HG02885 (cell line): ENCODE results near the gene TBX20.
A peak's percentile ranks its signal among the peaks of the same experiment; 100 is the strongest.
"Not testable (repeated sequence)": the region's sequence is repeated elsewhere in the genome, so short reads cannot be mapped to it uniquely, and the experiment has no call there.

Experiments
- ATAC-seq: cut with Tn5 transposase; IDR thresholded peaks from one replicate; pipeline ENCODE4 v1.9.1; 2021; ENCODE audit warnings: mild to moderate bottlenecking; ENCODE audit not compliant: unreplicated experiment, poor library complexity

TBX20 gene

DNA sequence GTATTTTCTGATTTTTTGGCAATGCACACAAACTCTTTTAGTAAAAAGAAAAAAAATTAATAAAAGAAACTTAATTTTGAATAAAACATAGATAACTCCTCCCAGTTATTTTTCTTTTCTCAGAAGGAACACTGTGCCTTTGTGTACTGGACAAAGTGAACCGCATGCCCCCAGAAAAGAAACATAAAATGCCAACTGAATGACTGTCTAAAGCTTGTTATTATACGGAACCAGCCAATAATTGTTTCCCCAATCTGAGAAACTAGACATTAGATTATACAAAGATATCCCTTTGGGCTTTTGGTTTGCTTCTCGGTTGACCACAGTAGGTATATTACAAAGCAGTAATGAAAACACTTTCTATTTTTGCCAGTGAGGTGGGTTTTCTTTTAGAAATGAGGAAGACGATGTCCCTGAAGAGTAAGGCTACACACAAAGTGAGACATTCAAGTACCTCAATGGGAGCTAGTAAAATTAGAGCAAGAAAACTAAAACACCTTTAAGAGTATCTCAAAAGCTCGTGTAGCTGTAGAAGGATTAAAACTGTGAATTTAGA, 25.3 kb downstream of the TBX20 start:
- ATAC-seq: peak; percentile 73

DNA sequence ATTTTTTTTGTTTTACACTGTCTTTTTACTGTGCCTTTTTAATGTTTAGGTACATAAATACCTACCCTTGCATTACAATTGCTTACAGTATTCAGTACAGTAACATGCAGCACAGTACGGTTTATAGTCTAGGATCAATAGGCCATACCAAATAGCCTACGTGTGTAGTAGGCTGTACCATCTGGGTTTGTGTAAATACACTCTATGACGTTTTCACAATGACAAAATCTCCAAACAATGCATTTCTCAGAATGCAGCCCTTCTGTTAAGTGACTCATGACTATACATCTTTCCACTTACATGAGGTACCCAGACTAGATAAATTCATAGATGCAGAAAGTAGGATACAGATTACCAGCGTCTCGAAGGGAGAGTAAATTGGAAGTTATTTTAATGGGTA, 26.5 kb downstream of the TBX20 start:
- ATAC-seq: not testable (repeated sequence)

DNA sequence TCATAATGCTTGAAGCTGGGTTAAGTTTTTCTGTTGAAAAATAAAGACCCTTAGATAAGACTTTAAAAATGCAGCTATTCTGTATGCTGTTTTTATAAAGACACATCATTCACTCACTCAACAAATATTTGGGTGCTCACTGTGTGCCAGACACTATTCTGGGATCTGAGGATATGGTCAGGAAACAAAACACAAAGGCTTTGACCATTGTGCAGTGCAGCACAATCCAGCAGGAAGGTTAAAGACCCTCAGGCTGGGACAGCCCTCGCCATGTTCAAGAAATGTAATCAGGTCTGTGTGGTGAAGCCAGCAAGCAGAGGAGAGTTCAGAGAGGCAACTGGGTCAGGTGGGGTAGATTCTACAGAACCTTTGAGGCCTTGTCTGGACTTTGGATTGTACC, 31.5 kb downstream of the TBX20 start:
- not testable (repeated sequence) for ATAC-seq

DNA sequence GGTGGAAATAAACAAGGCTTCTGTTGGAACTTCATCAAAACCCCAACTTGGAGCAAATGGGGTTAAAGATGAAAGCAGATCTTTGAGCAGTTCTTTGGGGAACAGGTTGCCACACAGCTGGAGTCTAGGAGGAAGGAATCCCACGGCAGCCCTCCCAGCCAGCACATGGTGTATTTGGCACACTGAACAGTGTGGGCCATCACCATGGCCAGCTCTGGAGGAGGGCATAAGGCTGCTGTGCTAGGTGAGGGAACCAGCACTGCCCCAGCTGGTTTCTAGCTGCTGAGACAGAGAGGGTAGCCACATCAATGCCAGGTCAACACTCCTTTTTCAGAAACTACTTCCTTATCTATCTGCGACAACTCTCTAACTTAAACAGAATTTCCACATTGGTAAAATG, 33.7 kb downstream of the TBX20 start:
- not testable (repeated sequence) for ATAC-seq

DNA sequence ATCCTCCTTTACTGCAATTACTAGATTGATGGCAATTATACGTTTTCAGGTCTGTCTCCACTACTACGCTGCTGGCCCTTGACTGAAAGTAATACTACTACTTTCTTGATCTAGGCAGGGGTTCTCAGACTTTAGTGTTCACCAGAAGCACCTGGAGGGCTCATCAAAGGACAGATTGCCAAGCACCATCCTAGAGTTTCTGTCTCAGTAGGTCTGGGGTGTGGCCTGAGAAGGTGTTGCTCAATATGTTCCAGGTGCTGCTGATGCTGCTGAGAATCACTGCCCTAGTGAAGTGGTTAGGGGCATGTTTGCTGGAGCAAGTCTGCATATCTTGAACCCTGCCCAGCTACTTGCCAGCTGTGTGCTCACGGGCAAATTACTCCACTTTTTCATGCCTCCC, 37.9 kb downstream of the TBX20 start:
- not testable (repeated sequence) for ATAC-seq

DNA sequence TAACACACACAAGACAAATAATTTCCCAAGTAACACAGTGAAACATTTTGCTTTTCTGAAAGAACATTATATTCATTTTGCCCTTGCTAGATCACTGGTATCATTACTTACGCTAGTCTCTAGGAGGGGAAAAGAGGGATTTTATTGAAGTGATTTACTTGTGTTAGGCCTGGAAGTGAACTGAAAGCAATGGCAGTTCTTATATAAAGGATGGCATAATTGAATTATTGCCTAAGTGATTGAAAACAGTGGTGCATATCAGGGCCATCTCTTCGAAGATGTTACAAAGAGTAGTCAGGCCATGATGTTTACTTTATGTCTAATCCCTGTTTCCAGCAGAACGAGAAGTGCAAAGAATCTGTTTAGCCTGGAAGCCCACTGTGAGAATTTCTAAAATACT, 38.8 kb downstream of the TBX20 start:
- not testable (repeated sequence) for ATAC-seq

DNA sequence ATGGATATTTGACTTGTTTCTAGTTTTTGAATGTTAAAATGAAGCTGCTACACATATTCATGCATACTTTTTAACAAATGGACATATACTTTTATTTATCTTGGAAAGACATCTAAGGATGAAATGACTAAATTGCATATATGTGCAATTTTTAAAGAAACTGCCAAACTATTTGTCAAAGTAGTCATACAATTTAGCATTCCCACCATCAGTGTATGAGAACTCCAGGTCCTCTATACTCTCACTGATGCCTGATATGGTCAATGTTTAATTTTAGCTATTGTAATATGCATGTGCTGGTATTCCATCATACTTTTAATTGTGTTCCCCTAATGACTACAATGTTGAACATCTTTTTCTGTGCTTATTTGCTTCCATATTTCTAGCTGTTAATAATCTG, 47.0 kb downstream of the TBX20 start:
- ATAC-seq: not testable (repeated sequence)

DNA sequence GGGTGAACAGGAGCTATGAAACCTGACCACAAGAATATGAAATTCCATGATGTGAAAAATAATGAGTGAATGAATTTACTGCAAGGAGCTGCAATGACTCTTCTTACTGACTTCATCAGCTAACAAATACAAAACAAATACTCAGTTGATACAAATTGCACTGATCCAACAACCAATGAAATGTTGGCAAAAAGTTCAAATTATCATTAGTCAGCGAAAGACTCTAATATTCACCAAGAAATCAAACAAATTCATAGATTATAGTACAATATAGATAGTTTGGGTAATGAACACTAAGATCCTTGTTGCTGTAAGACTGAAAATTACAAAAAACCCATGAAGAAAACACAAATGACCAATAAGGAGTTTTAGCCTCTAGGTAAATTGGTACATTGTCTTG, 49.0 kb downstream of the TBX20 start:
- not testable (repeated sequence) for ATAC-seq

DNA sequence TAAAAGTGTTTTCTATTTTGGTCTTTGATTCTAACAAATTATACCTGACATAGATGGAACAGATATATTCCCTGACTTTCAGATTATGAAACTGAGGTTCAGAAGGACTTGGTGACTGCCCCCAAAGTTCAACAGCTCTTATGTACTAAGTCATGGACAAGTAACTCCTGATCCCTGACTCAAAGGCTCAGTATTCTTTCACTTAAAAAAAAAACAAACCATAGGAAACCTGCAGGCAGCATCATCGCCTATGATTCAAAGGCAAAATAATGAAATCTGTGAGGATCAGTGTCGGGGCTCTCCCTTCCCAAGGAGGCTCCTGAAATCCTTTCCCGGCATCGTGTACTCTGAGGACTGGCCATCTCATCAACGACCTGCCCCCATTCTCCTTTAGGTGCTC, 49.9 kb downstream of the TBX20 start:
- not testable (repeated sequence) for ATAC-seq

DNA sequence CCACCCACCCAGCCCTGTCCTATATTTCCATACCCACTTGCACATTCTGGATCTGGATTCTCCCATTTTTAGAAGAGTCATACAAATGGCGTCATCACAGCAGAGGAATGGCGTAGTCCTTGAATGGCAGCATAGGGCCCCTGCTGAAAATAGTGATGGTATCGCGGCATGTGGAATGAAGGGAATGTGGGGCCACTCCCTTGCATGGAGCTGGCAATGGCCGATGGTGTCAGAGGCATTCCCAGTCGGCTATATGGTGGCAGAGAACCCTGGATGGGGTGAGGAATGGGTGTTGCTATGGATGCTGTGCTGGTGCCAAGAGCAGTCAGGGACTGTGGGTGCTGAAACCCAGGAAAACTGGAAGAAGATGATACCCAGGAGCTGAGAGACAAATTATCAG, 51.5 kb downstream of the TBX20 start:
- ATAC-seq: not testable (repeated sequence)

DNA sequence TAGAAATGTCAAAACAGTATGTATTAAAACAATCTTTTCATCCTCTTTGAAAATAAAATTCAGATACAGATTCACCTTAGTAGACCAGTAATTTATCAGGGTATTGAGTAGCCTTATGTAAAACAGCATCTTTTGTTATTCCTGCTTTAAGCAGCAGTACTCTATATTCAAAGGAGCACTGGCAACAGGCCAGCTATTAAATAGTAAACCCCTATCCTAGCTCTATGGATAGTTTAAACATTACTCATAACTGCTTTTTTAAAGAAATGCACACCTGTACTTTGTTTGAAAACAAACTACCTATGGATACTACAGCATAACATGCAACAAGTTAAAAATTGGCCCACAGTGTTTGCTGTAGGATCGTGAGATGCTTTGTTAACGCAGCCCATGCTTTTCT, 53.7 kb downstream of the TBX20 start:
- ATAC-seq: not testable (repeated sequence)

DNA sequence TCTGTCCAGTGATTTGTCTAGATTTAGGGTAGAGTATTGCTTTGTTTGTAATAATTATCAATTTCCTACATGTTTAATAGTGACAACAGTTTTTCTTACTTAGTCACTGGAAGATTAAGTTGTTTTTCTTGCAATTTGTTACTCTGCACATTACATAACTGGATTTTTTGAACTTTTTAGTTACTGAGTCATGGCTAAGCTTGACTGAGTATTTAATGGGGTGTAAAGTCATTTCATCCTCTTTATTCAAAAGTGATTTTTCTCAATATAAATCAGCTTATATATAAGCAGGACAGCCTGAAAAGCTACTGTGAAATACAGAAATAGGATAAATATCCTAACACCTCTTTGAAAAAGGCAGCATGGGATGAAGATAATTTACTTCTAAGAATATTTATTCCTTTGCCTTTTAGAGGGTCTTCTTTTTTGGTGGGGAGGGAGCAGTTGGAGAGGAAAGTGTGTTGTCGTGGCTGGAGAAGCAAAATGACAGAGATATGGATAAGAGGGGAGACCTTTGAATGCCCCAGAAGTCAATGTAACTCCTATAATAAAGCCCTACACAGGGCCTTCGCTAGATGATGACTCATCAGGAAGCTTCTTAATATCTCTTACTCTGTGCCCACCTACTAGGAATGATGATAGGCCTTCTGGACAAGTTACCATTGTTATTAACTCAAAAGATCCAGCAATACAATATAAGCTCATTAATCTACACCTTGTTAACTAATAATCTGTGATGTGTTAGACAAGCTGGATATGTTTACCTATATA, 55.3 kb downstream of the TBX20 start:
- ATAC-seq: not testable (repeated sequence)

DNA sequence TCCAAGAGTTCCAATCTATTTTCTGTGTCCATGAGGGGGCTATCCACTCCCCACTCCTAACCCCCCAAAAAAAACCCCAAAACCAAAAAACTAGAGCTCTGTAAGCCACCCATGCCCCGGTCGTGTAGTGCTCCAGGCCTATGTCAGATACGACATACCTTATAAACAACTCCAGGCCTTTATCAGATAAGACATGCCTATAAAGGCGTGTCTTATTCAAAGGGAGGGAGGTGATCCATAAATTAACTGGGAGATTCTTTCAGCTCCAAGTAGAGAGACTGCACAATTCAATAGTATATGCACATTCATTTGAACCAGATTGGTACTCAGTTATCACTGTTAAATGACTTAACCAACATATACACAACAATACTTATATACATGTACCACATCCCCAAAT, 62.3 kb downstream of the TBX20 start:
- ATAC-seq: not testable (repeated sequence)

DNA sequence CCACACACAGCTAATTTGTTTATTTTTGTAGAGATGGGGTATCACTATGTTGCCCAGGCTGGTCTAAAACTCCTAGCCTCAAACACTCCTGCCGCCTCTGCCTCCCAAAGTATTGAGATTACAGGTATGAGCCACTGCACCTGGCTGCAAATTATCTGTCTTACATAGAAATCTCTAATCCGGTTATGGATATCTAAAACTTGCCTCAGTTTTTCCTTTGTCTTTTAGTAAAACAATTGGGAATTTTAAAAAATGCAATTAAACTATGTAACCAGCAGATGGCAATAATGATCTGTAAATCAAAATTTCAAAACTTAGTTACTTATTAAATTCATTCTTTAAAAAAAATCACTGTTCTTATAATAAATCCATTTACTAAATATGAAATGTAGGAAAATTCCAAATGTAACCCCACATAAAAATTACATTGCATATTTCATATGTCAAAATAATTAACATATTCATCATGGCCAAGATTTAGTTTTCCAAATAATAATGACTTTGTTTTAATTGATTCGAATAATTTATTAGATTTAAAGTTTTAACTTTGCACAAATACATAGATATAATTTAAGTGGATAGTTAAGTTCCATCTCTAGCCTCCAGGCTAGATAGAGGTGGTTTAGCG, 63.6 kb downstream of the TBX20 start:
- ATAC-seq: not testable (repeated sequence)

DNA sequence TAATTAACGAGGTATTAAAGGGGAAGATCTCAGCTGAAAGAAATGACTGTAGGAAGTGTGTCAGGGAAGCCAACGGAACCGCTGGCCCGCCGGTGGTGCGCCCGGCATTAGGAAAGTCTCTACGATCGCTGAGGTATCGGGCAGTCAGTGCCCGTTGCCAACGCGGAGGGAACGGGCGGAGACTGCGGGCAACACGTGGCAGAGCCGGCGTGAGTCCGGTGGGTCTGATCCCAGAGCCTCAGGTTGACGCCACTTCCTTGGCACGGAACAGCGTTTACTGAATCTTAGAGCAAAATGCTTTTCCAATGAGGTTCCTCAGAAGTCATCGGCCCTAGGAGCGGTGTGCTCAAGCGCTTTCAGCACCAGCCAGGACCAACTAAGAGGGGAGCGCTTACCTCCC, 67.1 kb downstream of the TBX20 start:
- not testable (repeated sequence) for ATAC-seq

DNA sequence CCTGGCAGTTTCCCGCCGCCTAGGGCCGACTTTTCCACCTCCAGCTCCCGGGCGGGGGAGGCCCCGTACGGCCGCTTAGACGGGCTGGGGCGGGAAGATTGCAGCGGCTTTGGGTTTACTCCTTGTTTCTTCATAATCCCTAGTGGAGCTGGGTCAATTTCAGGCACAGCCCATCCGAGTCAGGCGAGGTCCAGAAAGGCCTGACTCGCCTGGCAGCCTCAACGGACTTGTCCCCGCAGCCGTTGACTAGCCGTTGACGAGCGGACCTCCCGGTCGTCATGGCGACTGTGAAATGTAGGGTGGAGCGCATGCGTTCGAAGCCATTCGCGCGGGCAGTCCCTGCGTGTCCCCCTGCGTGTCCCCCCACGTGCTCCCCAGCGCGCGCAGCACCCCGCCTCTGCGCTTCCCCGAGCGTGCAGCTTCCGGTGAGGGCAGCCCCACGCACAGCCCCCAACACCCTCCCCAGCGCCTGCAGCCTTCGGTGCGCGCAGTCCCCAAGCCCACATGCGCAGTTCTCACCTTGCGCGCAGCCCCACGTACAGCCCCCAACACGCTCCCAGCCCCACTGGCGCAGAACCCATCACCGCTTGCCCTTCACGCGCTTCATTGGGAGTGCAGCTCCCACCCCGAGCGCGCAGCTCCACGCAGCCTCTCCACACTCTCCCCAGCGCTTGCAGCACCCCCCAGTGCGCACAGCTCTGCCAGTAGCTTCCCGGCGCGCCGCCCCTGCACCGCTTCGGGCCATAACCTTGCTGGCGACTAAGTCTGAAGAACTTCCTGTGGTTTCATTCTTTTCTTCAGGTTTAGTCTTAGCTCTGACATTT, 67.8 kb downstream of the TBX20 start:
- no peak for ATAC-seq

DNA sequence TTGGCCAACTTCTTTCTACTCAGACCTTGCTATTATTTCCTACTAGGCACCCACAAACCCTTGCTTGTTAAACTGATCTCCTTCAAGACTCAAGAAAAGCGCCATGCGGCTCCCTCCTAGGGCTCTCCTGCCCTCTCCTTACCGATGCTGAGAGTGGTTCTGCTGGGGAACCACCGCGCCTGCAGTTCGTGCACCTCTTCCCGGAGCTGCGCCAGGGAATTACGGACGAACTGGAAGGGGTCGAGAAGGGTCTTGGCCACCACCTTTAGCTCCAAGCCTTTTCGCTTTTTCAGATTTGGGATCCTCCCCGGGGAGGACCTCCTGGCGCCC, 68.4 kb downstream of the TBX20 start:
- not testable (repeated sequence) for ATAC-seq

DNA sequence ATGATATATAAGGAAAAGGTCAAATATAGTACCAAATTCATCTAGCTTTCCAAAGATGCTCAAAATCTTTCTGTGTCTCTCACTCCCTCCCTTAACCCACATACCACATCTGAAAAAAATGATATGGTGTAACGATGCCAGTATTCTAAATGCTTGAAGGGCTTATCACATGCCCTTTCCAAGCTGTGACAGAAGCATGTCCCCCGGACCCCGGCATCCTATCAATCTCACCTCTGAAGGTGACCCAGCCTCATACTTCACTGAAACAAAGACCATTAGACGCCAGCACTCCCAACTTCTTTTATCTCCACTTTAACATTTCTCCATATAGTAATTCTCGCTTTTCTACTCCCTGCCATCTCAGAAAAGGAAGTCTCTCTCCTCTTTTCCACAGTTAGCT, 68.9 kb downstream of the TBX20 start:
- ATAC-seq: not testable (repeated sequence)

DNA sequence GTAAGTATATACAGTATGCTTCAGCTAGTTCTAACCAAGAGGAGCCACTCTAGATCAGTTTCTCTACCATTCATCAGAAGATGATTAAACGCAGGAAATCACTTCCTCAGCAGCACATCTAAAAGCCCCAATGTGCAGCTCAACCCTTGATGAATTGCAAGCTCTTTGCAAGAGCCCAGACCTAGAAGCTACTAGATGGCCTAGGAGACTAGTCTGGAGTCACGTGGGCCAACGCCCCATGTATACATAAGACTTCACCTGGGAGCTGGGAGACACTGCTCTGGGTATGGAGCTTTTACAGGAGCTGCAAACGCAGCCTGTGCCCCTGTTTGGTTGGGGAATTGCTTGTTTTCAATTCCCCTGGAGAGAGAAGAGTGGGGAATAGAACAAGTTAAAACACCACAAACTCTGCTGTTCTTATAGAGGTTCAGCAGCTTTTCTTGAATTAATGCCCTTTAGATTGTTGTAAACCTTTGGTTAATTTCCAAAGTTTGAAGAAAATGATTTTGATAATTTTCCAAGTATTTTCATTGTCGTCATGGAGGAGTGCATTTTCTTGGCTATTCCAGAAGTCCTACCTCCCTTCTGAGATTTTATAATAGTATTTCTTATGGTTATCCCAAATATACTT, 69.9 kb downstream of the TBX20 start:
- ATAC-seq: not testable (repeated sequence)

DNA sequence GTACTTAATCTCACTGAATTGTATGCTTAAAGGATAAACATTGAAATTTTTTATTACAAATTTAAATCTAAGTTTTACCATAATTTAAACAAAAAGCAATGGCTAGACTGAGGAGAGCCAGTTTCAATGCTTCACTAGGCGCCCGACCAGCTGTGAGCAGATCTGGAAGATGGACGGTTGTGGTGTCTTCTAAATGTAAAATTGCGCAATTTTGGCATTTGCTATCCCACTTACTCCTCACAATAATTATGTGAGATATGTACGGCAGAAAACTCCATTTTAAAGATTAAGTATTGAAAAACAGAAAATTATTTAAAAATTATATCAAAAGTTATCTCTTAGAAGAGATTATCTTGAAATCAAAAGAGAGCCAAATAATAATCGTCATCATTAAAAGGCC, 73.2 kb downstream of the TBX20 start:
- ATAC-seq: not testable (repeated sequence)
